GM18519 (cell line): ENCODE results near the gene NT5C1A.

Source experiments
- ATAC-seq: cut with Tn5 transposase; IDR thresholded peaks from one replicate; pipeline ENCODE4 v1.9.1; 2021; ENCODE audit warnings: mild to moderate bottlenecking, moderate library complexity; ENCODE audit not compliant: unreplicated experiment, low FRiP score

Gene NT5C1A

GRCh38 chr1:39671793-39672550 lies at the start of gene NT5C1A:
TSS of gene NT5C1A (minus strand) at chr1:39672107. CDS start at chr1:39672038, 69 bp downstream.
- ATAC-seq = no peak

- no peak for ATAC-seq
These were observed 49.8 kb upstream of the NT5C1A start for GRCh38 chr1:39721664-39722063.

- no peak for ATAC-seq
These were observed 48.4 kb upstream of the NT5C1A start for GRCh38 chr1:39720094-39720999.

- no peak for ATAC-seq
These were observed 45.9 kb upstream of the NT5C1A start for GRCh38 chr1:39717809-39718208.

GRCh38 chr1:39713557-39713956 lies 41.6 kb upstream of the NT5C1A start:
- ATAC-seq = no peak

DNA sequence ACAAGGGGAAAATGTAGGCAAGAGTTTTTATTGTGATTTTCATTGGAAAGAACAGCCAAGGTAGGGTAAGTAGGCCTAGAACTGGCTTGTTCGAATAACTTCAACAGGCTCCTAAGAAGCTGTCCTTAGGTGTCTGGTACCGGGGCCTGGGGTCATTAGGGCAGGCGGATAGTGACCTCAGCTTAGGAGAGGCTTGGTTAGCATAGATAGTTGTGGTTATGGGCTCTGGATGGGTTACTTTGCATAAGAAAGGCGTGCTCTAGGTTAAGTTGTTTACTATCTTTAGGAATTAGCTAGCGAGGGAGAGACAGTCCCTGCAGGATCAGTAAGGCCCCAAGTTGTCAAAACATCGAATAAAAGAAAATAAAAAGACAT lies 40.0 kb upstream of the NT5C1A start:
- no peak for ATAC-seq

- no peak for ATAC-seq
These were observed 39.4 kb upstream of the NT5C1A start for GRCh38 chr1:39711104-39711965.

- ATAC-seq = no peak
These were observed 35.6 kb upstream of the NT5C1A start for GRCh38 chr1:39707506-39707905.

DNA sequence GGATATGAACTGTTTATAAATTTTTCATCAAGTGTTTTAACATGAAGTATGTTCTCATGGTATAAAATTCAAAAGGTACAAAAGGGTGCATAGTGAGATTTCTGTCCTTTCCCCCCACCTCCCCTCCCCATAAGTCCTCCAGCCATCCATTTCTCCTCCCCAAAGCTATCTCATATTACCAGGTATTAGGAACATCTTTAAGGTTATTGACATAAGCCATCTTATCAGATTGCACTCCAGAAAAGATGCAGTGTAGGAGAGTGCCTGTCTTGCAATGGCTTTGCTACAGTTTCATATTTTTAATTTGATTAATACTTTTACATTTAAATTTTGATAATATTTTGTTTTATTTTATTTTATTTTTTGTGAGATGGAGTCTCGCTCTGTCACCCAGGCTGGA lies 32.9 kb upstream of the NT5C1A start:
- ATAC-seq = no peak

DNA sequence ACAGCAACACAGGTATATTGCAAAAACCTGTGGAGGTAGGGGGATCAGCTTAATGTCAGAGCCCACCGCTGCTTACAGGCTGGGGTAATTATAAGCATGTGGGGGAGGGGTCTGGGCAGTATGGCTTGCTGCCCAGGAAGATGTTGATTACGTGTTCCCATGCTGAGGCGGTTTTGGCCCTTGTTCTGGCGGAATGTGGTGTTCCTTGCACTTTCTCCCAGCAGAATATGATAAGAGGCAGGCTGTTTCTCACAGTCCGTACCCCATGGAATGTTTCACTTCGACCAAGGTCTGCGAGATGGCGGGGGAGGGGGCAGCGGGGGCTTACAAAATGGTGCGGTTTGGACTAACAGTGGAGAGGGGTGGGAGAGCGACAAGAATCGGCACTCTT lies 29.1 kb upstream of the NT5C1A start:
- ATAC-seq = no peak

DNA sequence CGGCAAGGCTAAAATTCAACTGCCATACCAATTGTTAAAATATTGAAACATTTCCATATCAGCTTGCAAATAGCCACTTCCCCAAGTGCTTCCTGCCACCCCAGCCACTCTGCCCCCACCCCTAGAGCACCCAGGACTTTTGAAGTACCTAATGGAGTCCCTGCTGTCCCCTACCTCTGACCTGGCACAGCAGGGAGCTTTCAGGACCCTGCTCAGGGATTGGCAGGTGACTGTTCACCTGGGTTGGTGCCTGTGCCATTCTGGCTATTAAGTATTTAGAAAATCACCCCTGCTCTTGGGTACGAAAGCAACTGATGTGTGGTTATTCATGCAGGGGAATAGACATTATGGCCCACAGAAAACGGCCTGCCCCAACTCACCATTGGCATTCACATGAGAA lies 28.4 kb upstream of the NT5C1A start:
- no peak for ATAC-seq

- no peak for ATAC-seq
These were observed 27.5 kb upstream of the NT5C1A start for GRCh38 chr1:39699419-39699818.

DNA sequence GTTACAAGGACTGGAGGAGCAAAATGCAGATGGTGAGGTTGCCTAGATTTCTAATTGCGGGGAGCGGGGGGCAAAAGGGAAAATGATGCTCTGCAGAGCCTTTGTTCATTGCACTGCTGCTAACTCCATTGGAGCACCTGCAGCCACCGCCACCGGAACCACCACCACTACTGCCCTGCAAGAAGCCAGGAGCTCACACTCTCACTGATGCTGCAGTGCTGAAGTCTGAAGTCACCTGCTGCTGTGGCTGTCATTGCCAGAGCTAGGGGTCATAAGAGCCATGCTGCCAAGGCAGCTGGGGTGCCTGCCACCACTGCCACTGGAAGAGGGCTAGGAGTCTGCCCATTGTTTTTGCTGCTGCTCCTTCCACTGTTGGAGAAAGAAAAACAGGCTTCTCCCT lies 26.7 kb upstream of the NT5C1A start:
- no peak for ATAC-seq

DNA sequence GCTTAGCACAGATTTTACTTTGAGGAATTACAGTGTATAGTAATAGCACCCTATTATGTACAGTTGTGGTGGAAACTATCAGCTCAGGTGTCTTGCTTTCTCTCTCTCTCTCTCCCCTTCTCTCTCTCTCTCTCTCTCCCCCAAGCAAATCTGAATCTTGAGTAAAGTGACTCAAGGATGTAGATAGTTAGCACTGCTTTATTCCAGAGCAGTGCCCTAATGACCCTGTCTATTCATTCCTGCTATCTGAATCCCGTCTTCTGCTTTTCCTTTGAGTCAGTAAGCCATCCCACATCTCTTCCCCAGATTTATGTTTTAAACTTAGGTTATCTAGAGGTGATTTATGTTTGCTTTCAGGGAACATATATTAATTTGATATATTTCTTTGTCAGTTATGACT lies 24.5 kb upstream of the NT5C1A start:
- no peak for ATAC-seq

DNA sequence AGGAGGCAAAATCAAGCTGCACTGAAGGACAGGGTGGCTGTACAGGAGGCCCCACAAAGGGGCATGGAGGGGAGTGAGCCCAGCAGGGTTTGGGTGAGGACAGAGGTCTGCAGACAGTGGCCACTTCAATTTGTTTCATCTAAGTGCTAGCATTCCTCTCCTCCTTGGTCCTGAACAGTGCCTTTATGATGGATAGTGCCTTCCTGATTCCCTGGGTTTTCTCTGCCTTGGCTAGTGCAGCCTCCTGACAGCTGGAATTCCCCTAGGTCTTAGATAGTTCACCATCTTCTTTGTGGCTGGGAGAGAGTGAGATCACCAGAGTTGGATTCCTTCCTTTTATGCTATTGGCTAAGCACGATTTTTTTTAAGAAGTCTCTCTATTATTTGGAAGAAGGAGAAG lies 23.1 kb upstream of the NT5C1A start:
- ATAC-seq = no peak

DNA sequence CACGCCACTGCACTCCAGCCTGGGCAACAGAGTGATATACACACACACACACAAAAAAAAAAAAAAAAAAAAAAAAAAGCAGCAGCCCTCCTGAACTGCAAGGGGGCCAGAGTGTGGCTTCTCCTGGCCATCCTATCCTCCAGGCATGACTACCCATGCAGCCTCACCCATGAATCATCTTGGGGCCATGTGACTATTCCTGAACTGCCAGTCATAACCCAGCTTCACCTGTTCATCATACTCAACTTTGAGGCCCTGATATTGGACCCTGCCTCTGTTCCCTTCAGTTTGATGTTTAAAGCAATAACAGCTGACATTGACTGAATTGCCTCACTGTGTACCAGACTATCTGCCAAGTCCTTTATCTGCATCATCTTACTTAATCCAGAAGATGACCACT lies 22.1 kb upstream of the NT5C1A start:
- no peak for ATAC-seq

DNA sequence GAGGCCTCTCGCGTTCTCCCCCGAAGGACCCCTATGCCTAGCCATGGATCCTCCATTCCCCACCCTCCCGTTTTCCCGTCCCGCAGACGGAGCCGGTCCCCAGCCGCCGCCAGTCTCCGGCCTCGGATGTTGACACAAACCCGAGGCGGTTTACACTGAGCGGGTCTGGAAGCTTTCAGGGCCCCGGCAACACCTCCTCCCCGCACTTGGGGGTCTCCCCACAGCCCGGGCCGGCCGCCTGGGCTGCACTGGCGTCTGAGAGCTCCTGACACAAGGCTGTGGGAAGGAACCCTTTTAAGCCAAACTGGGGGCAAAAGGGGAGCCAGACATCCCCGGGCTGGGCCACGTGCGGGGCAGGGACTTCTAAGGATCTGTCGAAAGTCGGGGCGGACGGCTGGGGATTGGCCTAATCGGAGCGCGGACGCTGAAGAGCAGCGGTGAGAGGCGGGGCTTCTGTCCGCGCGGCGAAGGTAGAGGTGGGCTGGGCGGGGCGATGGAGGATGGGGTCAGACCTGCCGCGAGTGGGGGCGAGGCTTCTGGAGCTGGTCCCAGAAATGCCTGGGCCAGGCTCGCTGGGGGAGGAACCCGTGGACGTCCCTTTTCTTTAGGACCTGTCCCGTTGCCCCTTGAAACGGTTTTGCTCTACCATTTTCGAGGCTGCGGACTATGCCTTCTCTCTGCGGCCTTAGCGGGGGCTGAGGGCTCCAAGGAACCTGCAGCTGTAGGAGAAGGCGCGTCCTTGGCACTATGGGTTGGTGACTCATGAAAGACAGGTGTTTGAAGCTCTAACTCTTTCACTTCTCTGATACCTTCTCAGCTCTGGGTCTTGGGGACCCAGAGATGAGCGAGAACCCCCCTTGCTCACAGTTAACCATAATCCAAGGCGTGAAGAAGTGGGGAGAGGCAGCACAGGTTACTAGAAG lies 20.5 kb upstream of the NT5C1A start:
- no peak for ATAC-seq

GRCh38 chr1:39691383-39692151 lies 19.7 kb upstream of the NT5C1A start, which contains the start of gene HPCAL4:
TSS of gene HPCAL4 (minus strand) at chr1:39691433. CDS start at chr1:39684603, 6,830 bp downstream.
- peak; percentile 73 for ATAC-seq

- no peak for ATAC-seq
These were observed 19.0 kb upstream of the NT5C1A start for GRCh38 chr1:39690794-39691382.
